ENCODE results near the gene ADAM33.

The ADAM33 gene

GRCh38 chr20:3707508-3707899, 25.7 kb upstream of the ADAM33 start:
- DNase-seq = no peak

DNA sequence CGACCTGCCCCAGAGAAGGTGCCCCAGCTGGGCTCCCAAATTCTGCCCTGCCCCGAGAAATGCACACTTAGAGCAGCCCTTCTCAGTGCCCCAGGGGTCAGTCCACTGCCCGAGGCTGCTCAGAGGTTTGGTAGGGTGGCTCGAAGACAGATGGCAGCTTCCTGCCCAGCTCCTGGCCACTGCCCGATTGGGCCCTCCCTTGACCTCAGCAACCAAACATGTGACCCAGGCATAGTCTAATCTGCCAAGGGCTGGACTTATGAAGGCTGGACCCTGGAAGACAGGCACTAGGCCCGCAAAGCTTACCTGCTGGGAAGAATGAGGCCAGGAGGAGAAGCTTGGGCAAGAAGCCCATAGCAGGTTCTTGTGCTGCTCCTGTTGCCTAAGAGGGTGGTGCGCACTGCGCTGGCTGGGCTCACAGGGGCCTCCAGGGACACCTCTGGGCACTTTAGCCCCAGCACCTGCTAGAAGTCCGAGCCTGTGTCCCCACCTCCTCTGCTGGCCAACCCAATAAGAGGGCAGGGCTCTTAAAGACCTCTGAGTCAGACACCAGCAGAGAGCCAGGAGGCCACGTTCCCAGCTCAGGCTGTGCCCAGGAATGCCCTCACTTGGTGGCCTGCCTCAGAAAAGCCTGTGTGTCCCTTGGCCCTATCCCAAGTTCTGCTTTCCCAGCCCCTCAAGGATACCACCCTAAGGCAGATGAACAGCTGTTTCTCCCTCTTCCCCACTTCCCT, 25.1 kb upstream of the ADAM33 start:
- DNase-seq = no peak

- DNase-seq = no peak
These were observed 24.3 kb upstream of the ADAM33 start for GRCh38 chr20:3705970-3706739.

GRCh38 chr20:3705491-3705969, 23.7 kb upstream of the ADAM33 start:
- no peak for DNase-seq

- DNase-seq = no peak
These were observed 22.3 kb upstream of the ADAM33 start for GRCh38 chr20:3704087-3704486.

DNA sequence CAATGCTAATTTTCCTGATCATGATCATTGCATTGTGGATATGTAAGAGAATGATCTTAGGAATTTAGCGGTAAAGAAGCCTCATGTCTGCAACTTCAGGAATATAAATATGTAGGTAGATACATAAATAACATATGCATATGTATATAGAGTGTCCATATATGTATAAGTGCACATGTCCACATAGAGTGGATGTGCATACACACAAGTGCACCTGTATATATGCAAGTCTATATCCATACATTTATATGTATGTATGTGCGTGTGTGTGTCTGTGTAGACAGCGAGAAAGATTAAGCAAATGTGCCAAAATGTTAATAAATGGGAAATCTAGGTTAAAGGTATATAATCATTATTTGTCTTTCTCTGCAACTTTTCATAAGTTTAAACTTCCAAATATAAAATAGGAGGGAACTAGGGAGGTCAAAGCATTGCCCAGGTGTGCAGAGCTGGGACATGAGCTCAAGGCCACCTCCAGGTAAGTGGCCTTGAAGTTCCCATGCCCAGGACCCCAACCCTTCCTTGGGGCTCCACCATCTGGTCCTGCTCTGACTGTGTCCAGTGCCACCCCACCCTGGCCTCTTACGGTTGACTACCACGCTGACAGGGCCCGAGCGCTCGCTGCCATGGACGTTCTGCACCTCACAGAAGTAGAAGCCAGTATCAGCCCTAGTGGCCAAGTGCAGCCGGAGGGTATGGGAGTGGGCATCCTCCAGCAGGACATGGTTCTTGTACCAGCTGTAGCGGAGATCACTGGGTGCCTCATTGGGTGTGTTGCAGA, 21.0 kb upstream of the ADAM33 start:
- no peak for DNase-seq

- DNase-seq = no peak
These were observed 19.5 kb upstream of the ADAM33 start for GRCh38 chr20:3701061-3701998.

DNA sequence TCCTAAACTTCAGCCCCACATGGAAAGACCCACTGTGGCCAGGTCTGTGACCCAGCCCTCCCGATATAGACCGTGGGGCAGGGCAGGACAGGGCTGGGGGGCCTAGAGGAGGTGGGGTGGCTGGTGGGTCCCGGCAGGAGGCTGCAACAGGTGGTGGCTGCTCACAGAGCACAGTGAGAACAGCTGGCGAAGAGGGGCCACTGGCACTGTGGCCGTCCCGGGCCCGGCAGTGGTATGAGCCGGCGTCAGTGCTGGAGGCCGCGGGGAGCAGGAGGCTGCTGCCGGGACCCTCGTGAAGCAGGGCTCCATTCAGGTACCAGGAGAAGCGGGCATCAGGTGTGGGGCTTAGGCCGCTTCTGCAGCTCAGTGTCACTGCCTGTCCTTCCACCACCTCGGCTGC, 17.2 kb upstream of the ADAM33 start:
- DNase-seq = no peak

GRCh38 chr20:3698591-3699001, 16.8 kb upstream of the ADAM33 start:
- no peak for DNase-seq

DNA sequence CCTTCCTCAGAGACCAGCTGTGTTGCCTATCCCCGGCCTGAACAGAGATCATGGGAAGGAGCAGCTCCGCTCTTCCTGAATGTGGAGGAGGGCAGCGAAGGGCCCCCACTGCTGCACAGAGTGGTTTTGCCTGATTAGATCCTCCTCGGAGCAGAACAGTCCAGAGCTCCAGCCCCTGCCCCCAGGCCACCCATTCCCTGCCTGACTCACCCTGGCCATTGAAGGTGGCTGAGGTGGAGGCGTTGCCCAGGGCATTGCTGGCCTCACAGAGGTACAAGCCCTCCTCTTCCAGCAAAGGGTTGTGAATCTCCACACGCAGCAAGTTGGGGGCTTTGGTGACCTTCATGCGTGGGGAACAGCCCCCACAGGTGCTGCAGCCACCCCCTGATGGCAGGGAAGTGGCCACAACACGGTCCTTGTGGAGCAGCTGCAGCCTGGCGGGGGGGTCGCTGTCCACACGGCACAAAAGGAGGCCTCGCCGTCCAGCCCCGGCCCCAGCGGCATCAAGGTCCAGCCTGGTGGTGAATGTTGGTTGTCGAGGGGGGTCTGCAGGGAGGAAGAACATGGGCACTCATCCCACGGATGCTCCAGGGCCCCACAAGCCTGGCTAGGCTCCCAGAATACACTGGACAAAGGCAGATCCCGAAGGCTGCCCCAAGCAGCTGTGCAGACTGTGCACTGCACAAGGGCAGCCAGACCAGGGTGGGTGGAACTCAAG, 15.9 kb upstream of the ADAM33 start:
- no peak for DNase-seq

DNA sequence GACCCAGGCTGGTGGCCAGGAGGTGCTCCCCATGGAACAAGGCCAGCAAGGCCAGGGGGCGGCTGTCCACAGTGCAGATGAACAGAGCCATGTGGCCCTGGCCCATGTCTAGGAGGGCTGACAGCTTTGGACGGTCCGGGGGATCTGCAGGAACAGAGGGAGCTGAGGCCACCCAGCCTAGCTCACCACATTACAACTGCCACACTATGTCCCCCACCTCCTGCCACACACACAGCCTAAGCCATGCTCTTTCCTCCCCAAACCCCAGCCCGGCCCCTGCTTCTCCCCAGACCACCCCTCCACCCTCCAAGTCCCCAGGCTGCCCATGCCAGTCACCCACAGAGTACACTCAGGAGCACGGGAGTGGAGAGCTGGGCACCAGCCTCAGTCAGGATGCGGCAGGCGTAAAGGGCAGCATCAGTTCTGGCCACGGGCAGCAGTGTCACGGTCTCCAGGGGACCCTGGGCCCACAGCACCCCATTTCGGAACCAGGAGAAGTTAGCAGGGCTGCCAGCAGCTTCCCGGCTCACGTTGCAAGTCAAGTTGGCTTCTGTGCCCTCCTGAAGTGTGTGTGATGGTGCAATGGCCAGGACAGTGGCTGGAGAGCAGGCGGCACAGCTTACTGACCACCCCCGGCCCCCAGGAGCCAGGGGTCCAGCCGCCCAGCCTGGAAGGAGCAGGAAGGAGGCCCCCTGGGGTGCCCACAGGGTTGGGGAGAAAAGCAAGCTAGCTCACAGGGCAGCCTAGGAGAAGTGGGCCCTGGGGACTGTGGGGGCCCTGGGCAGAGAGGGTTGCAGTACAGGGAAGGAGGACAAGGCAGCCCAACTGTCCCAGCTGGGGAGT, 15.2 kb upstream of the ADAM33 start:
- no peak for DNase-seq

- DNase-seq = no peak
These were observed 14.4 kb upstream of the ADAM33 start for GRCh38 chr20:3696200-3696599.

GRCh38 chr20:3694864-3695263, 13.1 kb upstream of the ADAM33 start:
- DNase-seq = no peak

DNA sequence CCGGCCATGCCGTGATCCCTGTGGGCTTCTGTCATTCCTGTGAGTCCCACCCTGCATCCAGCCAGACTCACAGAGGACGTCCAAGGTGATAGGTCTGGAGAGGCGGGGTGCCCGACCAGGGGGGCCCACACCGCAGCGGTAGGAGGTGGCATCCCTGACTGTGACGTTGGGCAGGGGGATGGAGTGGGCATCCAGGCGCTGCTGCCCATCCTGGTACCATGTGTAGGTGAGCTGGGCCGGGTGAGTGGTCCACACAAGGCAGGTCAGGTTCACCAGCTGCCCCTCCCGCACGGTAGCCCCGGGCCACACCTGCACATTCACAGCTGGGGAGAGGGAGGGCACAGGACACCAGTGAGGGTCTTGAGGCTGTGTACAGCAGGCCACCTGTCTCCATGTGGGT, 11.6 kb upstream of the ADAM33 start:
- no peak for DNase-seq

GRCh38 chr20:3692706-3693294, 11.0 kb upstream of the ADAM33 start:
- DNase-seq = no peak

GRCh38 chr20:3691897-3692296, 10.1 kb upstream of the ADAM33 start:
- DNase-seq = no peak

- DNase-seq = no peak
These were observed 9.5 kb upstream of the ADAM33 start for GRCh38 chr20:3691306-3691705.

- DNase-seq = no peak
These were observed 8.6 kb upstream of the ADAM33 start for GRCh38 chr20:3690413-3690812.

DNA sequence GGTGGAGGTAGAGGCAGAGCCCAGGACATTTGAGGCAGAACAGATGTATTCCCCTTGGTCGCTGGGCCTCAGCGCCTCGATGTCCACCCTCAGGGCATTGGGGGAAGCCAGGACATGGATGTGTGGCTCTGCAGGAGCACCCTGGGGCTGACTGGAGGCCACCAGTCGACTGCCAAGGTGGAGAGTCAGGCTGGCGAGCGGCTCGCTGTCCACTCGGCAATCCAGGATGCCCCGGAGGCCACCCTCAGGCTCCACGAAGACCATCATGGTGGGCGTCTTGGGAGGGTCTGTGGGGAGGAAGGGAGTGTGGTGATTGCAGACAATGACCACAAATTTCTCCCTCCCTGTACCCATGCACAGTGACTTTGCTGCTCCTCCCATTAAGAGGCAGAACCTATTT, 8.2 kb upstream of the ADAM33 start:
- no peak for DNase-seq

GRCh38 chr20:3687655-3688054, 5.8 kb upstream of the ADAM33 start:
- no peak for DNase-seq
